ENCODE measurements around the gene ANKS1B.

GRCh38 chr12:98783420-98783819, 1201.3 kb downstream of the ANKS1B start:
- TF ChIP-seq CTCF (IDR thresholded peaks at IDR 0.05) (no peak), ZMAT4 (CRISPR knock-in tag; IDR thresholded peaks at IDR 0.05) (no peak), TCF7 (CRISPR knock-in tag; IDR thresholded peaks at IDR 0.05; ENCODE audit: low read depth) (no peak), TP53 (CRISPR knock-in tag; IDR thresholded peaks at IDR 0.05) (no peak), E2F5 (CRISPR knock-in tag; IDR thresholded peaks at IDR 0.05) (no peak), NFYB (CRISPR knock-in tag; conservative IDR thresholded peaks at IDR 0.05; ENCODE audit: low read depth) (no peak), FOXJ3 (CRISPR knock-in tag; IDR thresholded peaks at IDR 0.05; ENCODE audit: borderline replicate concordance) (no peak), MAX (CRISPR knock-in tag; IDR thresholded peaks at IDR 0.05) (no peak), ZNF671 (CRISPR knock-in tag; IDR thresholded peaks at IDR 0.05) (no peak), SMAD3 (CRISPR knock-in tag; IDR thresholded peaks at IDR 0.05; ENCODE audit: borderline replicate concordance) (no peak)
